Lung (tissue), 12 donors: Measurements from ENCODE around the gene UBN1. TPM values are rescaled to one million over a fixed set of nuclear protein-coding genes. Genes with fewer than 3 reads are reported as not detected.

Experiments used
- ATAC-seq: fragments of 200-7000 bp; cut with Tn5 transposase; one replicate; pipeline ENCODE4 v1.9.1; 2020; ENCODE audit warnings: moderate number of reproducible peaks; ENCODE audit not compliant: insufficient read depth, low FRiP score
- DNase-seq, 3 donors: peaks; one replicate each; pipeline ENCODE4 v3.0.0-alpha.2; 2013 to 2017
- H3K27ac ChIP-seq, 2 donors: one replicate each; pipeline ENCODE4 v1.5.1; 2013; ENCODE audit warnings: mild to moderate bottlenecking in 2 of 2, moderate library complexity in 2 of 2, control low read depth in 1 of 2, inconsistent platforms in 1 of 2, low read depth in 1 of 2, low read length in 1 of 2
- H3K27me3 ChIP-seq, 3 donors: one replicate each; pipeline ENCODE4 v1.5.1; 2013; ENCODE audit warnings: low read length in 2 of 3; ENCODE audit not compliant: control insufficient read depth in 3 of 3, insufficient read depth in 3 of 3
- H3K36me3 ChIP-seq, 4 donors: one replicate each; pipeline ENCODE4 v1.5.1; 2013; ENCODE audit warnings: low read length in 4 of 4, mild to moderate bottlenecking in 1 of 4, moderate library complexity in 1 of 4; ENCODE audit not compliant: control insufficient read depth in 4 of 4, insufficient read depth in 4 of 4
- H3K4me1 ChIP-seq, 5 donors: one replicate each; pipeline ENCODE4 v1.5.1; 2013; ENCODE audit warnings: low read length in 5 of 5, mild to moderate bottlenecking in 2 of 5, moderate library complexity in 1 of 5; ENCODE audit not compliant: control insufficient read depth in 5 of 5, insufficient read depth in 5 of 5
- H3K4me3 ChIP-seq: one replicate; pipeline ENCODE4 v1.5.1; 2013; ENCODE audit warnings: mild to moderate bottlenecking, control low read depth, moderate library complexity
- H3K9ac ChIP-seq, 2 donors: one replicate each; pipeline ENCODE4 v1.5.1; 2013; ENCODE audit warnings: low read length in 2 of 2, control low read depth in 1 of 2; ENCODE audit not compliant: insufficient read depth in 1 of 2
- H3K9me3 ChIP-seq, 4 donors: one replicate each; pipeline ENCODE4 v1.5.1; 2013; ENCODE audit warnings: low read length in 3 of 4, mild to moderate bottlenecking in 1 of 4, moderate library complexity in 1 of 4; ENCODE audit not compliant: control insufficient read depth in 4 of 4, insufficient read depth in 3 of 4
- CTCF ChIP-seq: IDR thresholded peaks from 2 replicates; pipeline ENCODE4 v1.5.1; 2012; ENCODE audit warnings: mild to moderate bottlenecking; ENCODE audit errors: control extremely low read depth, extremely low read depth
- WGBS, 2 donors: extraction: QIAGEN DNeasy Blood & Tissue Kit; methylation state at CpG; one replicate each; pipeline ENCODE4 v1.1.7; 2013; 5-methylcytosine and 5-hydroxymethylcytosine counted together
- polyA plus RNA-seq, 2 donors: library from polyadenylated mRNA; stranded (reverse); fragments of 200-250 nt; gene quantifications; one replicate each; pipeline ENCODE4 v1.2.1, GENCODE V29; 2013
- total RNA-seq, 2 donors: library from RNA; depleted of rRNA in 1 of 2; stranded (reverse); fragments of >200 nt in 1 of 2; gene quantifications; one replicate each; pipeline ENCODE4 v1.2.1, GENCODE V29; 2014 to 2021
- donor health status: control.
- donor health status: control.
- donor health status: Bipolar disorder and iron deficiency.
- donor health status: healthy.
- donor health status: DM: yes; HTN: yes; CAD: no.

UBN1 gene
- total and polyA plus RNA-seq, 4 donors: 13.3 to 37.8 (median 19.9) TPM

GRCh38 chr16:4922721-4923342, 75.6 kb downstream of the UBN1 start:
- no peak overlapping the region for H3K9ac ChIP-seq
- no peak for TF ChIP-seq CTCF
- WGBS, 2 donors: 71 to 80% methylated on average over 18 of the region's 18 CpGs
- H3K4me3 ChIP-seq: no peak overlapping the region
- no peak for ATAC-seq
- DNase-seq: no peak
- peaks cover 0 to 17% (median 0%) of the 10 kb centered on the region in 5 donors for H3K4me1 ChIP-seq
- no peaks in the 10 kb centered on the region for H3K36me3 ChIP-seq
- peaks cover 0 to 8% (median 2%) of the 10 kb centered on the region in 4 donors for H3K9me3 ChIP-seq
- no peaks in the 10 kb centered on the region for H3K27me3 ChIP-seq
- no peak overlapping the region for H3K27ac ChIP-seq

- H3K9ac ChIP-seq: no peak overlapping the region
- H3K36me3 ChIP-seq: no peaks in the 10 kb centered on the region
- DNase-seq (no peak), ATAC-seq (no peak)
- no peak overlapping the region for H3K4me3 ChIP-seq
- H3K27me3 ChIP-seq: no peaks in the 10 kb centered on the region
- H3K27ac ChIP-seq: peak overlapping the region in 1 of 2 donors; percentile 32
- WGBS, 2 donors: 80 to 90% methylated on average over 6 of the region's 6 CpGs
- H3K9me3 ChIP-seq: peaks cover 0 to 8% (median 2%) of the 10 kb centered on the region in 4 donors
- TF ChIP-seq CTCF: no peak
- peaks cover 0 to 16% (median 0%) of the 10 kb centered on the region in 5 donors for H3K4me1 ChIP-seq
Observed at GRCh38 chr16:4923853-4924252, 76.6 kb downstream of the UBN1 start.

GRCh38 chr16:4924593-4925292, 77.5 kb downstream of the UBN1 start:
- WGBS, 2 donors: 42 to 68% methylated on average over 12 of the region's 12 CpGs
- peak overlapping the region in 1 of 2 donors; percentile 67 for H3K27ac ChIP-seq
- H3K4me1 ChIP-seq: peaks cover 0 to 13% (median 0%) of the 10 kb centered on the region in 5 donors
- no peaks in the 10 kb centered on the region for H3K27me3 ChIP-seq
- no peak for TF ChIP-seq CTCF
- no peak overlapping the region for H3K9ac ChIP-seq
- no peak overlapping the region for H3K4me3 ChIP-seq
- no peaks in the 10 kb centered on the region for H3K36me3 ChIP-seq
- peak; percentile 40 to 67 (median 64) for DNase-seq
- H3K9me3 ChIP-seq: peaks cover 0 to 8% (median 2%) of the 10 kb centered on the region in 4 donors
- peak; percentile 75 for ATAC-seq
